Measurements from ENCODE around the gene PRDX3.

Gene PRDX3

GRCh38 chr10:119201233-119201632, 22.6 kb upstream of the PRDX3 start:
- CTCF ChIA-PET, result interaction anchor here (0.8 to 1.3 kb wide), 3 partner anchors 21 to 217 kb away, joined by 3 to 4 read pairs (median 4); no protein-coding TSS in a partner anchor
- peak; percentile 36 for DNase-seq (ENCODE audit: low spot score)
- H3K27ac ChIP-seq, result no peak overlapping the region
- POLR2A ChIA-PET (ENCODE audit: low non-redundant PET), result no interaction called here
- TF ChIP-seq CTCF (conservative IDR thresholded peaks at IDR 0.05; ENCODE audit: low read depth), result no peak

GRCh38 chr10:119199231-119199992, 20.8 kb upstream of the PRDX3 start:
- ChIA-PET POLR2A (ENCODE audit: low non-redundant PET) (no interaction called here), CTCF (interaction anchor here (0.6 to 2.8 kb wide), 17 partner anchors 7 to 345 kb away, joined by 3 to 17 read pairs (median 4); partner anchors contain the start of gene RGS10)
- DNase-seq (ENCODE audit: low spot score), result peak; percentile 64
- no peak overlapping the region for H3K27ac ChIP-seq
- peak; percentile 78 for TF ChIP-seq CTCF (conservative IDR thresholded peaks at IDR 0.05; ENCODE audit: low read depth)

- POLR2A ChIA-PET (ENCODE audit: low non-redundant PET), result interaction anchor here (0.7 kb wide), 1 partner anchor 32 kb away, joined by 3 read pairs; no protein-coding TSS in a partner anchor
- no peak; the same call in 1 of the 2 replicates for TF ChIP-seq CTCF (conservative IDR thresholded peaks at IDR 0.05; ENCODE audit: low read depth)
- DNase-seq (ENCODE audit: low spot score), result no peak
- no peak overlapping the region for H3K27ac ChIP-seq
- CTCF ChIA-PET, result interaction anchor here (0.6 to 2.8 kb wide), 15 partner anchors 8 to 394 kb away, joined by 3 to 17 read pairs (median 4); partner anchors contain the start of gene GRK5
These were observed 19.8 kb upstream of the PRDX3 start for GRCh38 chr10:119198438-119198837.

- no peak for TF ChIP-seq CTCF (conservative IDR thresholded peaks at IDR 0.05; ENCODE audit: low read depth)
- no peak for DNase-seq (ENCODE audit: low spot score)
- no peak overlapping the region; the same call in 1 of the 2 replicates for H3K27ac ChIP-seq
- CTCF ChIA-PET, result interaction anchor here (0.6 to 2.8 kb wide), 7 partner anchors 8 to 395 kb away, joined by 3 to 17 read pairs (median 6); partner anchors contain the start of gene GRK5
- POLR2A ChIA-PET (ENCODE audit: low non-redundant PET), result interaction anchor here (0.7 kb wide), 1 partner anchor 32 kb away, joined by 3 read pairs; no protein-coding TSS in a partner anchor
These were observed 19.3 kb upstream of the PRDX3 start for GRCh38 chr10:119197921-119198320.

DNA sequence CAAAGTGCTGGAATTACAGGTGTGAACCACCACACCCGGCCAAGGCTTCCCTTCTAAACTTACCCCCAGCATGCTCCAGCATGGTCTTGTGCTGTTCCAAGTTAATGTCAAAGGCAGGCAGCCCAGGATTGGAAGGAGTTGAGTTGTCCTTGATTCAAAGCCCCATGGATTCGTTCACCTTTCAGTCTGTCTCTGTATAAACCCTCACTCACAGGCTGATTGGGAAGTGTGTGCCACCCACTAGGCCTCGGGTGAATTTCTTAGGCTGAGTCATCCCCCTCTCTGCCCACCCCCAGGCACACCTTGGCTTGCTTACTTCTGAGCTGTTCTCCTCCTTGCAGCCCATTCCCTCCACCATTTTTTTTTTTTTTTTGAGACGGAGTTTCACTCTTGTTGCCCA, 13.3 kb upstream of the PRDX3 start:
- ChIA-PET CTCF (interaction anchor here (0.7 kb wide), 2 partner anchors 71 to 158 kb away, joined by 3 to 5 read pairs; no protein-coding TSS in a partner anchor), POLR2A (ENCODE audit: low non-redundant PET) (no interaction called here)
- H3K27ac ChIP-seq, result peak overlapping the region; percentile 46
- peak; percentile 93 for DNase-seq (ENCODE audit: low spot score)
- no peak for TF ChIP-seq CTCF (conservative IDR thresholded peaks at IDR 0.05; ENCODE audit: low read depth)

- POLR2A ChIA-PET (ENCODE audit: low non-redundant PET), result interaction anchor here (0.6 kb wide), 1 partner anchor 137 kb away, joined by 8 read pairs; no protein-coding TSS in a partner anchor
- no peak for DNase-seq (ENCODE audit: low spot score)
- TF ChIP-seq CTCF (conservative IDR thresholded peaks at IDR 0.05; ENCODE audit: low read depth), result no peak
- CTCF ChIA-PET, result interaction anchor here (0.7 to 1.0 kb wide), 2 partner anchors 15 to 70 kb away, joined by 5 to 6 read pairs; partner anchors contain the start of gene GRK5
- H3K27ac ChIP-seq, result peak overlapping the region; percentile 75
These were observed 12.6 kb upstream of the PRDX3 start for GRCh38 chr10:119190954-119191785.

Data from RWPE1 (cell line).